ENCODE measurements around the gene PPP3R1. TPM values are rescaled to one million over a fixed set of nuclear protein-coding genes. Genes with fewer than 3 reads are reported as not detected.

PPP3R1 gene
- total RNA-seq, 2 donors from 2014 or later = 57.4 to 59.5 TPM

DNA sequence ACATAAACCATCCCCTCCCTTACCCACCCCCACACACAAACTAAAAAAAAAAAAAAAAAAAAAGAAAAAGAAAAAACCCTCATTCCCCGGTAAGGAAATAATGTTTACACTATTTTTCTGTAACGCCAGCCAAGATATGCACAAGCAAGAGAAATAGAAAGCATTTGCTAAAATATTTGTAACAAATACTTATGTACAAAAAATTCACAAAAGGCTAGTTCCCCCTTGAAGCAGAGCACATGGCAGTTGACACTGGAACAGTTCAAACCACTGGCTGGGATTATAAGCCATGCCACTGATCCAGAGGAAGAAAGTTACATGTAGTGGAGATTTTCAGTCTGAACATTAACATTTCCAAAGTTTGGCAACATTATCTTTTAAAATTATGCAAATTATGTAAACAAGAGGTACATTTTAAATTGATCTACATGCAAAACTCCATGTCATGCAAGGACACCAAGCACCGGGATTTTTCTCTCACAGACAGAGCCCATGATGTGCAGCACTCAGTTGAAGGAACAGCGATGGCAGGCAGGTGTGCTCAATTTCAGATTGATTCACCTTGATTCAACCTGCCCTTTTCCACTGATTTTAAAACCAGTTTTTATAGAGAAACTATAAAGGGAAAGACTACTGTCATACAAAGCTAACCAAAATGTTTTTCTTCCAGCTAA is 73.2 kb downstream of the PPP3R1 start:
- Histone ChIP-seq H3K36me3 (ENCODE audit: control insufficient read depth, insufficient read depth, low read length) (peaks cover 76% of the 10 kb centered on the region), H3K27me3 (ENCODE audit: control insufficient read depth, insufficient read depth, low read length, poor library complexity, severe bottlenecking) (no peaks in the 10 kb centered on the region), H3K9me3 (ENCODE audit: control insufficient read depth, low read length) (no peaks in the 10 kb centered on the region), H3K27ac (ENCODE audit: low read depth, low read length) (no peak overlapping the region), H3K4me3 (ENCODE audit: low read length) (no peak overlapping the region), H3K4me1 (ENCODE audit: control insufficient read depth, insufficient read depth, low read length) (no peaks in the 10 kb centered on the region), H3K9ac (ENCODE audit: extremely low read depth, low read length, poor library complexity, severe bottlenecking) (no peak overlapping the region)
- TF ChIP-seq, protein P1, sequence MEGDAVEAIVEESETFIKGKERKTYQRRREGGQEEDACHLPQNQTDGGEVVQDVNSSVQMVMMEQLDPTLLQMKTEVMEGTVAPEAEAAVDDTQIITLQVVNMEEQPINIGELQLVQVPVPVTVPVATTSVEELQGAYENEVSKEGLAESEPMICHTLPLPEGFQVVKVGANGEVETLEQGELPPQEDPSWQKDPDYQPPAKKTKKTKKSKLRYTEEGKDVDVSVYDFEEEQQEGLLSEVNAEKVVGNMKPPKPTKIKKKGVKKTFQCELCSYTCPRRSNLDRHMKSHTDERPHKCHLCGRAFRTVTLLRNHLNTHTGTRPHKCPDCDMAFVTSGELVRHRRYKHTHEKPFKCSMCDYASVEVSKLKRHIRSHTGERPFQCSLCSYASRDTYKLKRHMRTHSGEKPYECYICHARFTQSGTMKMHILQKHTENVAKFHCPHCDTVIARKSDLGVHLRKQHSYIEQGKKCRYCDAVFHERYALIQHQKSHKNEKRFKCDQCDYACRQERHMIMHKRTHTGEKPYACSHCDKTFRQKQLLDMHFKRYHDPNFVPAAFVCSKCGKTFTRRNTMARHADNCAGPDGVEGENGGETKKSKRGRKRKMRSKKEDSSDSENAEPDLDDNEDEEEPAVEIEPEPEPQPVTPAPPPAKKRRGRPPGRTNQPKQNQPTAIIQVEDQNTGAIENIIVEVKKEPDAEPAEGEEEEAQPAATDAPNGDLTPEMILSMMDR (conservative IDR thresholded peaks at IDR 0.05) = no peak
- H3K9me3 Mint-ChIP-seq = no peaks in the 10 kb centered on the region
- H3K4me3 Mint-ChIP-seq = no peak overlapping the region
- peaks cover 31% of the 10 kb centered on the region for H3K36me3 Mint-ChIP-seq (ENCODE audit: low read depth)
- no peaks in the 10 kb centered on the region for H3K4me1 Mint-ChIP-seq
- DNase-seq = no peak
- 100% methylated on average over 2 of the region's 4 CpGs; no CpG with 5 or more reads in 1 of the 2 experiments for WGBS, 2 experiments (ENCODE audit: insufficient coverage in 1 of 2, insufficient read length in 1 of 2)
- H3K27me3 Mint-ChIP-seq (ENCODE audit: insufficient read depth) = no peaks in the 10 kb centered on the region
- H3K27ac Mint-ChIP-seq = peak overlapping the region; percentile 24

DNA sequence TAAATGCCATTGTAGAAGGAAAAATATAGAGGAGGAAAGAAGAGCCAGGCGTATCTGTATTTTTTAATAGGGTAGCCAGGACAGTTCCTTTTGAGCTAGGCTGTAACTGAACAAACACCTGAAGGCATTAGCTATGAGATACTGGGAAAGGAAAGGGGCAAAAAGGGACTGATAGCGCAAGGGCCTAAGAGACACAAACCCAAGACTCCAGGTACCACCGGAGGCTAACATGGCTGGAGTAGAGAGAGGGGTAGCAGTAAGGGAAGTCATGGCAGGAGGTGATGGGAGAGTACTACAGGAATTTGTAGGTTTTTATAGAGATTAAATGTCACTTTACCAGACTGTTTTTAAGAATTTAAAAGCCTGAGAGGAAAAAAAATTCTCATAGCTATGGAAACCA is 73.9 kb downstream of the PPP3R1 start:
- no peak overlapping the region for H3K4me3 Mint-ChIP-seq
- TF ChIP-seq, protein P1 (conservative IDR thresholded peaks at IDR 0.05) = no peak
- peak overlapping the region; percentile 11 for H3K27ac Mint-ChIP-seq

DNA sequence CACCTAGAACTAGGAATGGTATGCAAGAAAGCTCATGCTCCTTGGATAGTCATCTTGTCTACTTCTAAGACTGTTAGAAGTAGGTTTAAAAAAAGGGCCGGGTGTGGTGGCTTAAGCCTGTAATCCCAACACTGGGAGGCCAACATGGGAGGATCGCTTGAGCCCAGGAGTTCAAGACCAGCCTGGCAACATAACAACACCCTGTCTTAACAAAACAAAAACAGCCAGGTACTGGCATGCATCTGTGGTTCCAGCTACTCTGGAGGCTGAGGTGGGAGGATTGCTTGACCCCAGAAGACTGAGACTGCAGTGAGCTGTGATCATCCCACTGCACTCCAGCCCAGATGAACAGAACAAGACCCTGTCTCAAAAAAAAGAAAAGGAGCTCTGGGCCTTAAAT is 74.8 kb downstream of the PPP3R1 start:
- H3K27ac Mint-ChIP-seq = no peak overlapping the region

More for the DNA sequence above, 73.9 kb downstream of the PPP3R1 start:
- H3K4me1 ChIP-seq (ENCODE audit: control insufficient read depth, insufficient read depth, low read length) = no peaks in the 10 kb centered on the region
- H3K4me3 ChIP-seq (ENCODE audit: low read length) = no peak overlapping the region
- peaks cover 75% of the 10 kb centered on the region for H3K36me3 ChIP-seq (ENCODE audit: control insufficient read depth, insufficient read depth, low read length)
- Mint-ChIP-seq H3K4me1 (no peaks in the 10 kb centered on the region), H3K36me3 (ENCODE audit: low read depth) (peaks cover 31% of the 10 kb centered on the region), H3K27me3 (ENCODE audit: insufficient read depth) (no peaks in the 10 kb centered on the region), H3K9me3 (no peaks in the 10 kb centered on the region)
- 94 to 100% methylated on average over 3 of the region's 3 CpGs for WGBS, 2 experiments (ENCODE audit: insufficient coverage in 1 of 2, insufficient read length in 1 of 2)
- H3K27ac ChIP-seq (ENCODE audit: low read depth, low read length) = no peak overlapping the region
- no peaks in the 10 kb centered on the region for H3K27me3 ChIP-seq (ENCODE audit: control insufficient read depth, insufficient read depth, low read length, poor library complexity, severe bottlenecking)
- H3K9me3 ChIP-seq (ENCODE audit: control insufficient read depth, low read length) = no peaks in the 10 kb centered on the region
- H3K9ac ChIP-seq (ENCODE audit: extremely low read depth, low read length, poor library complexity, severe bottlenecking) = no peak overlapping the region
- DNase-seq = no peak

More for the DNA sequence above, 74.8 kb downstream of the PPP3R1 start:
- Mint-ChIP-seq H3K36me3 (ENCODE audit: low read depth) (peaks cover 30% of the 10 kb centered on the region), H3K4me3 (no peak overlapping the region), H3K9me3 (no peaks in the 10 kb centered on the region), H3K4me1 (no peaks in the 10 kb centered on the region), H3K27me3 (ENCODE audit: insufficient read depth) (no peaks in the 10 kb centered on the region)
- DNase-seq = no peak
- WGBS, 2 experiments (ENCODE audit: insufficient coverage in 1 of 2, insufficient read length in 1 of 2) = 48% methylated on average over 2 of the region's 2 CpGs; no CpG with 5 or more reads in 1 of the 2 experiments
- Histone ChIP-seq H3K27ac (ENCODE audit: low read depth, low read length) (no peak overlapping the region), H3K9me3 (ENCODE audit: control insufficient read depth, low read length) (no peaks in the 10 kb centered on the region), H3K4me1 (ENCODE audit: control insufficient read depth, insufficient read depth, low read length) (no peaks in the 10 kb centered on the region), H3K9ac (ENCODE audit: extremely low read depth, low read length, poor library complexity, severe bottlenecking) (no peak overlapping the region), H3K36me3 (ENCODE audit: control insufficient read depth, insufficient read depth, low read length) (peaks cover 78% of the 10 kb centered on the region), H3K27me3 (ENCODE audit: control insufficient read depth, insufficient read depth, low read length, poor library complexity, severe bottlenecking) (no peaks in the 10 kb centered on the region), H3K4me3 (ENCODE audit: low read length) (no peak overlapping the region)
- TF ChIP-seq, protein P1 (conservative IDR thresholded peaks at IDR 0.05) = no peak
